C4-2B (cell line): Measurements from ENCODE around the gene CDC42SE2.

Experiments used
- ZFX ChIP-seq: fragments of 450-650 bp; IDR thresholded peaks from 2 replicates; pipeline ENCODE4 v1.6.1; 2017
- TF ChIP-seq, protein P1 (sequence below): fragments of 450-650 bp; conservative IDR thresholded peaks from 2 replicates; pipeline ENCODE4 v1.5.1; 2017; ENCODE audit warnings: mild to moderate bottlenecking

DNA sequence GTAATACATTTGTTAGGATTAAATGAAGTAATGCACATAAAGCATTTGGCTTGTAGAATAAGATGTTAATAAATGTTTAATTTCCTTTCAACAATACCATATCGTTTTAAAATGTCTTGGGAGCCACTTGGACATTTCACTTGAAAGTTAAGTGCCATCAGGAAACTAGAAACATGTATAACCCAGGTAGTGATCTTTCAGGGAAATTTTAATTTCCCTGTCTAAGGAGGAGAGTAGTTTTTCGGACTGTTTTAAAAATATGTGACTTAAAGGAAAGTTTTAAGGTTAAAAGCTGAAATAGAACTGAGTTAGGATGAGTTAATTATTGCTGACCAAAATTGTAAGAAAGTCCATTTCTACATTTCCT, 18.0 kb downstream of the CDC42SE2 start:
- TF ChIP-seq, protein P1, sequence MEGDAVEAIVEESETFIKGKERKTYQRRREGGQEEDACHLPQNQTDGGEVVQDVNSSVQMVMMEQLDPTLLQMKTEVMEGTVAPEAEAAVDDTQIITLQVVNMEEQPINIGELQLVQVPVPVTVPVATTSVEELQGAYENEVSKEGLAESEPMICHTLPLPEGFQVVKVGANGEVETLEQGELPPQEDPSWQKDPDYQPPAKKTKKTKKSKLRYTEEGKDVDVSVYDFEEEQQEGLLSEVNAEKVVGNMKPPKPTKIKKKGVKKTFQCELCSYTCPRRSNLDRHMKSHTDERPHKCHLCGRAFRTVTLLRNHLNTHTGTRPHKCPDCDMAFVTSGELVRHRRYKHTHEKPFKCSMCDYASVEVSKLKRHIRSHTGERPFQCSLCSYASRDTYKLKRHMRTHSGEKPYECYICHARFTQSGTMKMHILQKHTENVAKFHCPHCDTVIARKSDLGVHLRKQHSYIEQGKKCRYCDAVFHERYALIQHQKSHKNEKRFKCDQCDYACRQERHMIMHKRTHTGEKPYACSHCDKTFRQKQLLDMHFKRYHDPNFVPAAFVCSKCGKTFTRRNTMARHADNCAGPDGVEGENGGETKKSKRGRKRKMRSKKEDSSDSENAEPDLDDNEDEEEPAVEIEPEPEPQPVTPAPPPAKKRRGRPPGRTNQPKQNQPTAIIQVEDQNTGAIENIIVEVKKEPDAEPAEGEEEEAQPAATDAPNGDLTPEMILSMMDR = no peak
- TF ChIP-seq ZFX = no peak
